GM12873 (cell line): ENCODE measurements around the gene CFAP299.
A peak's percentile ranks its signal among the peaks of the same experiment; 100 is the strongest.

ENCODE experiments used
- CTCF ChIP-seq: IDR thresholded peaks from 2 replicates; pipeline ENCODE4 v1.5.1; 2012; ENCODE audit warnings: low read depth, mild to moderate bottlenecking, moderate library complexity, low read length, control low read depth; ENCODE audit not compliant: insufficient read depth; ENCODE audit errors: missing control alignments

CFAP299 gene

GRCh38 chr4:80335554-80336358 lies at the start of gene CFAP299:
TSS of gene CFAP299 (plus strand) at chr4:80335730.
- peak; percentile 27 for TF ChIP-seq CTCF

- no peak for TF ChIP-seq CTCF
Measured at GRCh38 chr4:80286451-80286850, 49.1 kb upstream of the CFAP299 start.

- no peak for TF ChIP-seq CTCF
Measured at GRCh38 chr4:80294206-80294605, 41.3 kb upstream of the CFAP299 start.

GRCh38 chr4:80295336-80295735 lies 40.2 kb upstream of the CFAP299 start:
- no peak for TF ChIP-seq CTCF

GRCh38 chr4:80295826-80296225 lies 39.7 kb upstream of the CFAP299 start:
- TF ChIP-seq CTCF = no peak

- TF ChIP-seq CTCF = no peak
Measured at GRCh38 chr4:80301884-80302283, 33.6 kb upstream of the CFAP299 start.

- no peak for TF ChIP-seq CTCF
Measured at GRCh38 chr4:80302616-80303223, 32.8 kb upstream of the CFAP299 start.
